Measurements from ENCODE around the gene GNRHR.

DNA sequence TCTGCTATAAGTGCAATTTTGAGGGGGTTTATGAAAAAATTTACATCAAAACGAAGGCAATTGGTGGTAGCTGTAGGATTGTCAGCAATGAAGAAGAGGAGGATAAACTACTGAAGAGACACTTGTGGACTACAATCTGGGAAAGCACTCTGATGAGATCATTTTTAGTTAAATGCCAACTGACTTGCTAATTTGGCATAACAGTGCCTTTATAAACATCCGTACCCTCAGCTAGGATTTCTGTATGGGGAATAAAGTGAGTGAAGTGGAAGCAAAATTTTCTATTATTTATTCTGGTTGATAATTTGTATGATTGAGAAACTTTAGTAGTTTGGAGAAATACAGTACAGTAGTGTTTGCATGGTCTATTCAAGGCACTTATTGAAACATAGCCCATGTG lies 11.2 kb upstream of the GNRHR start:
- no peak for TF ChIP-seq CTCF (IDR thresholded peaks at IDR 0.05; ENCODE audit: low read length)
- no peak for TF ChIP-seq EZH2 (optimal IDR thresholded peaks at IDR 0.05; ENCODE audit: low read depth, low read length)
- TF ChIP-seq EZH2phosphoT487 (IDR thresholded peaks at IDR 0.05; ENCODE audit: low read length), result no peak
